GM20431 (cell line): ENCODE results near the gene PLCL1.

Experiments
- in situ Hi-C: fragments of 300-500 bp; cut with MseI, MboI; formaldehyde crosslinking; loops from one replicate; pipeline ENCODE4 v1.15.0; 2020; ENCODE audit warnings: low sequenced_read_pairs; ENCODE audit not compliant: unreplicated experiment

Gene PLCL1

GRCh38 chr2:198135481-198135934, 331.1 kb downstream of the PLCL1 start:
- in situ Hi-C loops = loop anchor here (10.0 kb wide), 1 partner anchor 159 kb away; no protein-coding TSS in a partner anchor

- in situ Hi-C loops = loop anchor here (10.0 kb wide), 1 partner anchor 159 kb away; no protein-coding TSS in a partner anchor
Observed at GRCh38 chr2:198136142-198136541, 331.7 kb downstream of the PLCL1 start.

GRCh38 chr2:198137733-198138132, 333.3 kb downstream of the PLCL1 start:
- in situ Hi-C loops = loop anchor here (10.0 kb wide), 1 partner anchor 157 kb away; no protein-coding TSS in a partner anchor

- in situ Hi-C loops = no loop called here
Observed at GRCh38 chr2:198141726-198142125, 337.3 kb downstream of the PLCL1 start.

GRCh38 chr2:198143156-198143555, 338.8 kb downstream of the PLCL1 start:
- in situ Hi-C loops = no loop called here

- in situ Hi-C loops = no loop called here
Observed at GRCh38 chr2:198143793-198144192, 339.4 kb downstream of the PLCL1 start.

- in situ Hi-C loops = no loop called here
Observed at GRCh38 chr2:198144660-198145059, 340.3 kb downstream of the PLCL1 start.

GRCh38 chr2:198146346-198146940, 342.1 kb downstream of the PLCL1 start:
- in situ Hi-C loops = no loop called here

- in situ Hi-C loops = no loop called here
Observed at GRCh38 chr2:198157314-198157713, 352.9 kb downstream of the PLCL1 start.

GRCh38 chr2:198161151-198161550, 356.8 kb downstream of the PLCL1 start:
- in situ Hi-C loops = no loop called here

- in situ Hi-C loops = no loop called here
Observed at GRCh38 chr2:198162276-198162675, 357.9 kb downstream of the PLCL1 start.

GRCh38 chr2:198164843-198165242, 360.4 kb downstream of the PLCL1 start:
- in situ Hi-C loops = no loop called here

GRCh38 chr2:198165289-198165688, 360.9 kb downstream of the PLCL1 start:
- in situ Hi-C loops = no loop called here

GRCh38 chr2:198167346-198167745, 363.0 kb downstream of the PLCL1 start:
- in situ Hi-C loops = no loop called here

- in situ Hi-C loops = no loop called here
Observed at GRCh38 chr2:198168651-198169050, 364.3 kb downstream of the PLCL1 start.

GRCh38 chr2:198173242-198173641, 368.8 kb downstream of the PLCL1 start:
- in situ Hi-C loops = no loop called here

- in situ Hi-C loops = no loop called here
Observed at GRCh38 chr2:198173864-198174263, 369.5 kb downstream of the PLCL1 start.

GRCh38 chr2:198175271-198175670, 370.9 kb downstream of the PLCL1 start:
- in situ Hi-C loops = no loop called here

- in situ Hi-C loops = no loop called here
Observed at GRCh38 chr2:198177040-198177439, 372.6 kb downstream of the PLCL1 start.

GRCh38 chr2:198178766-198179165, 374.4 kb downstream of the PLCL1 start:
- in situ Hi-C loops = no loop called here

- in situ Hi-C loops = no loop called here
Observed at GRCh38 chr2:198186257-198186656, 381.9 kb downstream of the PLCL1 start.

GRCh38 chr2:198187841-198188240, 383.4 kb downstream of the PLCL1 start:
- in situ Hi-C loops = no loop called here
